GM12891 (cell line): Measurements from ENCODE around the gene YOD1.
A peak's percentile ranks its signal among the peaks of the same experiment; 100 is the strongest.

Source experiments
- POLR2A ChIP-seq: IDR thresholded peaks from 2 replicates; pipeline ENCODE4 v1.6.1; 2011; ENCODE audit warnings: low read depth, low read length, control low read depth
- POLR2AphosphoS5 ChIP-seq: IDR thresholded peaks from 2 replicates; pipeline ENCODE4 v1.6.1; 2011; ENCODE audit warnings: low read depth, low read length, control low read depth
- SPI1 ChIP-seq: IDR thresholded peaks from 2 replicates; pipeline ENCODE4 v1.6.1; 2011; ENCODE audit warnings: low read depth, low read length, control low read depth

DNA sequence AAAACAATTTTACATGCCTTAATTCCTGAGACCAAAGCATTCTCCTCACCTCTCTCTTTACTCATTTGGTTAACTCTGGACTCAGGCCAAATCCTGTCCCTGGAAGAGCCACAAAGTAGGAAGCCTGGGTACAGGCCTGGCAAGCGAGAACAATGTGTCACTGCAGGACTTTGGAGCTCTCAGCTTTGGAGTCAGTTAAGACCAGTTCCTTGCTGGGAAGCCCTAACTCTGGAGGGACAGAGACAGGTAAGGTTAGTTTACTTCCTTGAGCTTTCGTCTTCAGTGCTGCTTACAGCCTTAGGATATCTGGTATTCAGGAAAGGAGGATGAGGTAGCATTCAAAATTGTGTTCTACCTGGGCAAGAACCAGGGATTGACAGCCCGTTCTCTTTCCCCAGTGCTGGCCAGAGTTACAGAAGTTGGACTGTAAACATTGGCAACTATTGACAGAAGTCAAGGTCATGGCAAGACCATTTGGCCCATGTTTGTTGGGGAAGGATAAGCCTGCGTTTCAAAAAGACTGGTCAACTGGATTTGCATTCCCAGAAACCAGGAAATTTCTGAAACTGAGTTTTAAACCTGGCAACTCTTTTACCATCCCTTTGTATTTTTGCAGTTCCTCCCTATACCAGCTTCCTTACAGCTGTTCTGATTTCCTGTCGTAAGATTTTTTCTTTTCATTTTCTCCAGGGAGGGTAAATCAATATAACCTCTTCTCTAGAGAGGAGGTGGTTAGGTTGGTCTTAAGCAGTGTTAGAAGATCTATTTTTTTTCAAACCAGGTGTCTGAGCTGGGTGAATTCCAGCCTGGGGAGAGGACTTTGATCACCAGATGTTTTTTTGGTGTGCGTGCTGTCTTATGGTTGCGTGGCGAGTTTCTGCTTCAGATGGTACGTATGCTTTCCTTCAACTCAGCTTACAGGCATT is 38.0 kb upstream of the YOD1 start, which contains the start of gene C4BPB:
- TF ChIP-seq POLR2A = no peak
- TF ChIP-seq SPI1 = peak; percentile 20; the same call in 1 of the 2 replicates
- no peak for TF ChIP-seq POLR2AphosphoS5
